Stimulated activated CD4-positive, alpha-beta T cell treated with anti-CD3 and anti-CD28 coated beads, Interleukin-12 subunit alpha, Interleukin-12 subunit beta, amount 100 ng/mL, for 48 hours (primary cell): ENCODE data around the gene CLTCL1.
"Not testable (repeated sequence)": the region's sequence is repeated elsewhere in the genome, so short reads cannot be mapped to it uniquely, and the experiment has no call there.

Source experiments
- DNase-seq, 3 donors: peaks; one replicate each; pipeline ENCODE4 v3.0.0-alpha.2; 2020; ENCODE audit warnings: low read depth in 2 of 3, low spot score in 1 of 3

The CLTCL1 gene

DNA sequence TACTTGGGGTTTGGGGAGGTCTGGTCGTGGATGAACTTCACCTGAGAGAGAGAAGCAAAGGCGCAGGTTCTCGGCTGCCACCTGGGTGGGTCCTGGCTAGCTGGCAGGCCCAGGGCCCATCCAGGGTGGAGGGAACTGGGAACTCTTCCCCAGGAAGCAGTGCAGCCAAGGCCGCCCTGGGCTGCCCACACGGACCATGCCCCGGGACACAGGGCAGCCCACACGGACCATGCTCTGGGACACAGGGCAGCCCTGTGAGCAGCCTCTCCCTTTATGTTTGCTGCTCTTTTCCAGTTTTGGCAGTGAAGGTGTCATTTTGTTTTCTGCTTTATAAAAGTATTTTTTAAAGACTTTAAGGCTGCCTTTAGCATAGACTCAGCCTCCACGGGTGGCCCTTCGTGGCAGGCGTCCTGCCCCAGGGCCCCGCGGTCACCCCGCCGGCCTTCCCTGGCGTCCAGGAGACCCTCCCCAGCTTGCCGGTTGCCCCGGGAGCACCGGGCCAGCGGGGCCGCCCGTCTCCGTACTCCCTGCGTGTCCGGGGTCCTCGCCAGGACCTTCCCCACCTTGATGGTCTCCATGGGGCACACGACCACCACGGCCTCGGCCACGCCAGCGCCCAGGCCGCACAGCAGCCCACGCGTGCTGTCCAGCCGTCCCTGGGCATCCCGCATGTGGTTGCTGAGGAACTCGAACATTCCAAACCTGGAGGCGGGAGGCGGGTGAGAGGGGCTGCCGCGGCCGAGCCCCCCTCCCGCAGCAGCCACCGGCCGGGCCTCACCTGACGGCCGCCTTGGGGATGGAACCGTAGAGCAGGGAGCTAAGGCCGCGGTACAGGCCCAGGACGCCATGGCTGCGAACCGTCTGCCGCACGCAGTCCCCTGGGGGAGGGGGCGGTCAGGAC, 114.1 kb downstream of the CLTCL1 start:
- no peak for DNase-seq

DNA sequence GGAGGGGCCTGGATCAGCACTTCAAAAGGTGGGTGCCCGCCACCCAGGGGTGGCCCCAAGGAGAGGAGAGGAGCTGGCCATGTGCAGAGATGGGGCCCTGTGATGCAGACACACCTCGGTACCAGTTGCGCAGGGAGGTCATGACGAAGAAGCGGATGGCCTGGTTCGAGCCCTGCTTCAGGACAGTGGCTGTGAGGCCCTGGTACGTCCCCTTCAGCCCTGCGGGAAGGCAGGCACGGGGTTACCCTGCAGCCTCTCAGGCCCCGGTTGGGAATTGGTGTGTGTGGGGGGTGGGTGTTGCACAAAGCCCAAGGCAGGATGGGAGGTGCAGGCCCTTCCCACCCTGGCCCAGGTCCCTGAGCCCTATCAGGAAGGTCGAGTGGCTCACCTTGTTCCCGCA, 114.8 kb downstream of the CLTCL1 start:
- DNase-seq: no peak

DNA sequence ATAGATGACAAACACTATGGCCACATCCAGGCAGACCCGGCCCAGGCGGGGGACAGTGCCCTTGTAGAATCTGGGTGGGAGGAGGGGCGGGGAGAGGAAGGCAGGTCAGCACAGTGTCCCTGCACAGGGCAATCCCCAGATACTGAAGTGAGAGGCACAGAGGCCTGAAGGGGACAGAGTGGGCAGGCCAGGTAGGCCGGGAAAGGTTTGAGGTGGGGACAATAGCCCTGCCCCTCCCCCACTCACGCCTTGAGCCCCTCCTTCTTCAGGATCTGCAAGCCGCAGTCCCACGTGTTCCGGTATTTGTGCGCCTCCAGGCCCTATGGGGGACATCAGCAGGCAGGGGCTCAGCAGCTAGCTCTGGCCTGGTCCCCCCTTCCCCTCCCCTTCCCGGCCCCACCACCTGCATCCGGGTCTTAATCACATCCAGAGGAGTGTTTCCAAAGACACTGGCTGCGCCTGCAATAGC, 115.3 kb downstream of the CLTCL1 start:
- DNase-seq: no peak

DNA sequence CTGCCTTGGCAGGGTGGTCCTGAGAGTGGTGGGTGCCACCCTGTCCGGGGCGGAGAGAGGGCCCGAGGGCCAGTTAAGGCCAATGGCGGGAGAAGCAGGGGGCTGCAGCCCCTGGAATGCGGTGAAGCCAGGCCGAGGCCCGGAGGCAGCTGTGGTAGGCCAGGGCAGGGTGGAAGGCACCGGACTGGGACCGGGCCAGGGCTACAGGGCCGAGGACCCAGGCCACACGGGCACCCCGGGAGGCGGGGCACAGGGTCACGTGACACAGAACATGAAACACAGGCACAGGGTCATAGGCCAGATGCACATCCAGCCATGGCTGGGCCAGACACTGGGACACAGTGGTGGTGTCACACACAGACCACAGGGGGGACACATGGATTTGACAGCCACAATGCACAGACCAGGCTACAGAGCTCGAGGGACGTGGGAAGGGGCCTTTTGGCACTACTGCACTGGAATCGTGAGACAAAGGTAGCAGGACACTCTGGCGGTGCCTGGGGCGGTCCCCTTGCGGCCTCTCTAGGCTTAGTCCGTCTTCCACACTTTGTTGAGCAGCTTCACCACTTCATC, 115.8 kb downstream of the CLTCL1 start:
- no peak for DNase-seq

DNA sequence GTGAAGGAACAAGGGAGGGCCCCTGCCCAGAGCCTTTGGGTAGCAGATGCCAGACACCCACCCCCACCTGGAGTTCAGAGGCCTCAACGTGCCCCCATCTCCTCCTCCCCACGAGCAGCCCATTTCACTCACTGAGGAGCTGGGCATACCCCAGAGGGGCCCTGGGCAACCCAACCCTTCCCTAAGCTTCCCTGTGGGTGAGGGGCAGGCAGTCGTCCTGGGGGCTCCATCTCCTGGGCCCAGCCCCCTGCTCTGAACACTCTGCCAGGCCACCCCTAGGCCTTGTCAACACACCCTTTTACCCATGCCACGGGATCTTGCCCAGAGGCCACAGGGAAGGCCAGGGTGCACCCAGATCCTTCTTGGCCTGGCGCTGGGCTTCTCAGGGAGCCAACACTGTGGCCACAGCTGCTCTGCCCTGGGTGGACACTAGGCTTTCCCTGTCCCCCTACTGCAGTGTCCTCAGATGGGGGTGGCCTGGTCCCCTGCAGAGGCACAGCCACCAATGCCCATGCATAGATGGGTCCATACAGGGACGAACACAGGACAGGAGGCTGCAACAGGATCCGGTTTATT, 116.4 kb downstream of the CLTCL1 start:
- DNase-seq: no peak

DNA sequence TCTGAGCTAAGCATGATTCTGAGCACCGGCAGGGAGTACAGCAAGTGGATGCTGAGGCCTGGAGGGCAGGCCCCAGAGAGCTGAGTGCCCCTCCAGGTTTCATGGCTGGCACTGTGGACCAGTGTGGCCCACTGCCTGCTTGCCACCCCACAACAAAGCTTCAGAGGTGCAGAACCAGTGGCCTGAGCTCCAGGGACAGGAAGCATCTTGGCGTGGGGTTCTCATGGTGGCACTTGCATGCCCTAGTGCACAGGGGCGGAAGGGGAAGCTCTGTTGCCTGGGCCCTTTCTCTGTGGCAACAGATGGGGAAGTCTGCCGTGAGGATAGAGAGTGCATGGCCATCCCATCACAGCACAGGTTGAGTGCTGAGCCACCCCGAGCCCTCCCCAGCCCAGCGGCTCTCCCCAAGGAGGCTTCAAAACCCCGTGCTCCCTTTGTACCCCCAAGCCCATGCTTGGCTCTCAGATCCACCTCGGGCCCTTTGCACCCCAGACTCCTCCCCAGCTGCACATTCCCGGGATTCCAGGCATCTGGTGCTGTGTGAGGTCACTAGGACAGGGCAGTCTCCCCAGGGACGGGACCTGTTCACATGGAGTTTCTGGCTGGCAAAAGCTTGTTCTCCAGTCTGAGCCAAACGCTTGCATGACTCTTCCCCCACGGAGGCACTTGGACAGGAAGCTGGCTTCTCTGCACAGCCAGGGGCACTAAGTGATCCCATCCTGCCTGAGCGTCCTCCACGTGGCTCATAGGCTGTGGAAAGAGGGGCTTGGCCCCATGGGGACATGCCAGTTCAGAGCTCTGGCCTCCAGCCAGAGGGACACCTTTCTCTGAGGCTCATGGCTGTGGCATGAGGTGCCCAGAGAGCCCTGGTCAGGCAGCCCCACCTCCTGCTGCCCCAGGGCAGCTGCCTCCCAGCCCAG, 117.2 kb downstream of the CLTCL1 start:
- no peak for DNase-seq

DNA sequence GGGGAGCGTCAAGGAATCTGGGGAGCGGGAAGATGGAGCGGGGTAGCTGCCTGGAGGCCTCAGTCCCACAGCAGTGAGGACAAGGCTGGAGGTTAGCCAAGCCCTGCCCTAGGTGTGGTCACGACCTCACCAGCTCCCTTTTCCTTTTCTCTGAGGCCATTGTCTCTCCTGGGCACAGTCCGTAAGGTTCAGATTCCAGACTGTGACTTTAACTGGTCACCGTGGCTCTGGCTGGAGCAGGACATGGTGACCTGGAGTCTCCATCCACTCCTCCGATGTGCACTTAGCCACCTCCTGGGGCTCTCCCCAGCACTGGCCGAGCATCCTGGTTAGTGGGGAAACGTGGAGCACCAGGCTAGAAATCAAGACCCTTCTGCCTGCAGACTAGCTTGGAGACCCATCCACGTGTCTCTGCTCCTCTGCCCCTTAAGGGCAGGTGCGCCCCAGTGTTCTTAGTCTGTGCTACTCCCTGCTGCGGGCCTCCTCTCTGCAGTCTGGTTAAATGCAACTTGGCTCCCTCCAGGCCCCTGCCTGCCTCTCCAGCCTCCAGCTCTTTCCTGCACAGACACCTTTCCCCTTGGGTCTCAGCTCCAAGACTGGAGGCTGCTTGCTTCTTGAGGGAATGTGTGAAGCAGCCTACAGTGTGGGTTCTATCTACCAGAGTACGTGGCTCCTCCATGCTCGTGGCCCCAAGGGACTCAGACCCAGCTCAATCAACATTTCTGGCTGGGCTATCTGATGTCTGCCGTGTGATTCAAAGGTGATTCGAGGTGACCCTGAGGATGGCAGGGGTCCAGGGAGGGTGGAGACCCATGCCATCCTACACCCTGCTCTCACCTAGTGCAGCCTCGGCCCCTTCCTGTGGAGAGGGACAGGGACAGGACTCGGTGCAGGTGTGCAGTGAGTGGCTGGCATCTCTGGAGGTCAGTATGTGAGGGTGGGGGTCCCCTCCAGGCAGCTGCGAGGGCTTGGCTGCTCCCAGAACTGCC, 118.2 kb downstream of the CLTCL1 start:
- no peak for DNase-seq

DNA sequence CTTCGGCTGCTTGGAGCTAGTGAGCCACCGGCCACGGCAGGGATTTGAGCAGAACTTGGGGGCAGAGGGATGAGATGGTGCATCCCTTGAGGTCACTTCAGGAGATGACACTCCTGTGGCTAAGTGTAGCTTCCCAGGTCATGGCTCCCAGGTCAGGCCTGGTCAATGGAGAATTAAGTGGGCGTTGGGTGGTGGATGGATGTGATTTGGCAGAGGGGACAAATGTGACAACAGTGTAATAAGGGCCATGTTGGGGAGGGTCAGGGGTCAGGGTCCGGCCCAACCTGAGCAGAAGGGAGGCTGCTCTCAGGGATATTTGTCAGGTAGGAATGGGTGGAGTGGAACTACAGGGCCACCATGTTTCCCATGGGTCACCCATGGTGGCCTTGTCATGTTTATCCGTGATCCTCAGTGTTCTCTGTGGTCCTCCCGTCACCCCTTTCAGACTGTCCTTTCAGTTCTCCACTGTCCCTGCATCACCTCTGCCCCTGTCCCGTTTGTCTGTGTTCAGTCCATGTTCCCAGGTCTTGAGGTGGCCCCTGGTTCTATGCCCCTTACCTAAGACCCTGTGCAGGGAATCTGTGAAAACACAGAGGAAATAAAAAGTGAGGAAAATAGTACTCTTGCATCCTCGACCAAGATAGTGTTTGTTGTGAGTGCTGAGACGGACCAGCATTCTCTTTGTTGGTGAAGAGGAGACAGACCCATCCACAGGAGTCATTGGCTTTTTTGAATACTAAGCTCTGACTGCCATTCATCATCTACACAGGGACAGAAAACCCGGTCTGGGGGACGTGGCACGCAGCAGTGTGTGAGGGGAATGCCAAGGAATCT, 119.1 kb downstream of the CLTCL1 start:
- no peak for DNase-seq

DNA sequence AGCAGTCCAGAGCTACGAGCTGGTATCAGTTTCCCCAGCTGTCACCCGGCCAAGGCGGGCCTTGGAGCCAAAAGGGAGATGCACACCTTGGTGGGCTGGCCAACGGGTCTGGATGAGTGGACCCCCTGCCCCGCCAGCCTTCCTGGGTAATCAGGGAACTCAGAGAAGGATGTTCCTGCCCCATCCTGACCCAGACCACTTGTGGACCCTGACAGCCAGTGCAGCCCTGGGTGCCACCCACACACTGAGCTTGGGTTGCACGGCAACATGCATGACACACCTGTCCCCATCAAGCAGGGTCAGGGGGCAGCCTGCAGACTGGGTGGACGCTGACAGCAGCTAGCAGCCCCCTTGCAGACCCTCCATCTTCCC, 121.6 kb downstream of the CLTCL1 start:
- no peak for DNase-seq

DNA sequence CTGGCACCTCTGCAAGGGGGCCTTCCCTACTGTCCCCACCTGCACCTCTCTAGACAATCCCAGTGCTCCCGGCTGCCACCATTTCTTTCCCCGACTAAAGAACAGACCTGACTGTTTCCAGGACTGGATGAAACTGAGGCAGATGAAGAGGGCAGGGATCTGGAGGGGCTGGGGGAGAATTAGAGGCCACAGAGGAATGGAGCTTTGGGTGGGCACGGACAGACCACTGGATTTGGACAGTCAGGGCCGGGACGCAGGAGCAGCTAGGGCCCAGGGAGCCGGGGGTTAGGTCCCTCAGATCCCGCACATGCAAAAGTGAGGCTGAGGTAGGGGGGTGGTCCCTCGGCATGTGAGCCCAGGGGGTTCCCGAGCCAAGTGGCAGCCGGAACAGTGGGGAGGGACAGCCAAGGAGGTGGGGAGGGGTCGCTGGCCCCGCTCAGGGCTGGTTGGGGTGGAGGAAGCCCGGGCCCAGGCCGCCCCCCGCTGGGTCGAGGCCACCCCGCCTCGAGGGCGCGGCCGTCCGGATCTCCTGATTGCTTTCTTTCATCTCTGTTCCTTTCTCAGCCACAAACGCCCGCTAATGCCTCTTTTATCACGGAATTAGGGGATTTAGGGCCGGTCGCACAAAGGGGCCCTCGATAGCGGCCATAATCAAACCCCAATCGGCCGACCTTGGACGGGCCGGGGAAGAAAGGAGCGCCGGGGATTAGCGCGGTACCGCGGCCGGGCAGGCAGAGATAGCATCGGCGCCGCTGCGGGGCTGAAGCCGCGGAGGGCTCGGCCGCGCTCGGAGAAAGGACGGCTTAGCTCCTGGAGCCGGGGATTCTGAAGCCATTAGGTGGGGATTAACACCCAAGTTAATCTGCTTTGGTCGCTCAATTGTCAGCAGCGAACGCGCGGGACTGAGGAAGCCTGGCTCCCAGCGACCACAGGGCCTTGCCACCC, 122.2 kb downstream of the CLTCL1 start:
- DNase-seq: no peak

DNA sequence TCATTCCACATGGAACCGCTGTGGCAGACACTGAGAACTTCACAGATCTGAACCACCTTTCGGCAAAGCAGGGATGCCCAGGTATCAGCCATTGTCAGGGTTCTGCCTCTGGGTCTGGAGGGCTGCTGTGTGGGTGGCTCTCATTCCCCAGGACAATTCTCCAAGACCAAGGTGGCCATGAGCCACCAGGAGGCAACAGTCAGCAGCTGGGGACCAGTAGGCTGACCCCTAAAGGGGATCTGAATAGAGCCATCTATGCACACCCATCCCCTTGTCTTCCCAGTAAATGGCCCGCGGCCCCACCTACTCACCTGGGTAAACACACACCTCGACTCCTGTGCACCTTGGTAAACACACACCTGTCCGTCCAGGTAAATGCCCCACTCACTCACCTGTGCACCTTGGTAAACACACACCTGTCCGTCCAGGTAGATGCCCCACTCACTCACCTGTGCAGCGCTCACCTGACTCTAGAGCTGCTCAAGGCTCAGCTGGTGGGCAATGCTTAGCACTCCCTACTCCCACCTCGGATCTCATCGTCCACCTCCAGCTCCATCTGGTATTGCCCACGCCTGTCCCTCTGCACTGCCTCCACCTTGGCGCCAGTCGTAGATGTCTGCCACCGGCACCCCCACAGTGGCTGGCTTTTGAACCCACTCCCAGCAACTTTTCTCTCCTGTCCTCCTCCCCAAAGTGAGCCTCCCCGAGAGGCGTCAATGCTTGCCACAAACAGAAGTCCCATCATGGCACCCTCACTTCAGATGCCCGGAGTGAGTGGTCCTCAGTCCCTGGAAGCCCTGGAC, 123.2 kb downstream of the CLTCL1 start:
- no peak for DNase-seq

DNA sequence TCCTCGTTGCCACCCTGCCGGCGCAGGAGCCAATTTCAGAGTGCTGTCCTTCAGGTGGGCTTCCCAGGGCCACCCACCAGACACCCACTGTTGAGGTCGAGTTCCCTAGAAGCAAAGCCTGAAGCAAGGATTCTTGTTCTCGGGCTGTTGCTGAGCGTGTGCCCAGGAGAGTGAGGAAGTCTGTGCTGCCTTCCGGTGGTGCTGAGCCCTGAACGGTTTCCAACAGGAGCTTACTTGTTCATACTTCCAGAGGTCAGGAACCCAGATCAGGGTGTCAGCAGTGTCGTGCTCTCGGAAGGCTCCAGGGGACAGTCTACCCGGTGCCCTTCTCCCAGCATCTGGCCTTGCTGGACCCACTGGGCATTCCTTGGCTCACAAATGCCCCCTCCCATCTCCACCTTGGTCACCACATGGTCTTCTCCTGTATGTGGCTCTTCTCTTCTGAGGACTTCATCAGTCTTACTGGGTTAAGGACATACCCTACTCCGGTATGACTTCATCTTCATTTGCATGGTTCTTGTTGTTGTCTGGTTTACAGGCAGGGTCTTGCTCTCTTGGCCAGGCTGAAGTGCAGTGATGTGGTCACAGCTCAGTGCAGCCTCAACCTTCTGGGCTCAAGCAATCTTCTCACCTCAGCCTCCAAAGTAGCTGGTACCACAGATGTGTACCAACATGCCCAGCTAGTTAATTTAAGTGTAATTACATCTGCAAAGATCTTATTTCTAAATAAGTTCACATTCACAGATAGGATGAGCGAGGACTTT, 124.2 kb downstream of the CLTCL1 start:
- no peak for DNase-seq

DNA sequence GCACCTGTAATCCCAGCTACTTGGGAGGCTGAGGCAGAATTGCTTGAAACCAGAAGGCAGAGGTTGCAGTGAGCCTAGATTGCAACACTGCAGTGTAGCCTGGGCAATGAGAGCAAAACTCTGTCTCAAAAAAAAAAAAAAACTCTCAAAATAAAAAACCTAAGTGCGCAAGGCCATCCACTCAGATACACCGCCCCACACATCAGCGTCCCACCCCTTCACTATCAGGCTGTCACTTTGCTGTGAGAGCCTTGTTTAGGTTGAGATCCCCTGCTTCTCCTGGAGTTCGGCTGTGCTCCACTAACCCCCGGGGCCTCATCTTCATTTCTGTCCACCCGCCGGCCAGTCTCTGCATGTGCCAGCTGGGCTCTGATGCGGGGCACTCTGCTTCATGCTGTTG, 125.1 kb downstream of the CLTCL1 start:
- DNase-seq: no peak

DNA sequence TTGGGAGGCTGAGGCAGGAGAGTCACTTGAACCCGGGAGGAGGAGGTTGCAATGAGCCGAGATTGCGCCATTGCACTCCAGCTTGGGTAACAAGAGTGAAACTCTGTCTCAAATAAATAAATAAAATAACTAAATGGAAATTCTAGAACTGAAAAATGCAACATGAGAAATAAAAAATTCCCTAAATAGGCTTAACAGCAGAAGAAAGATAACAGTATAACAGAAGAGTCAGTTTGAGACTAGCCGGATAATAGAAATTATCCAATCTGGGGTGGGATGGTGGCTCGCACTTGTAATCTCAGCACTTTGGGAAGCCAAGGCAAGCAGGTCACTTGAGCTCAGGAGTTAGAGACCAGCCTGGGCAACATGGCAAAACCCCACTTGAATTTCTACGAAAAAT, 127.1 kb downstream of the CLTCL1 start:
- DNase-seq: no peak

DNA sequence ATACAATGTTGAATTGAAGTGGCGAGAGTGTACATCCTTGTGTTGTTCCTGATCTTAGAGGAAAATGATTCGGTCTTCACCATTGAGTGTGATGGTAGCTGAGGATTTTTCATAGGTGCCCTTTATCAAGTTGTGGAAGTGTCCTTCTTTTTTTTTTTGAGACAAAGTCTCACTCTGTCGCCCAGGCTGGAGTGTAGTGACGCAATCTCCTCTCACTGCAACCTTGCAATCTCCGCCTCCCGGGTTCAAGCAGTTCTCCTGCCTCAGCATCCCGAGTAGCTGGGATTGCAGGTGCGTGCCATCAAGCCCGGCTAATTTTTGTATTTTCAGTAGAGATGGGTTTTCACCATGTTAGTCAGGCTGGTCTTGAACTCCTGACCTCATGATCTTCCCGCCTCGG, 132.9 kb downstream of the CLTCL1 start:
- not testable (repeated sequence) for DNase-seq

DNA sequence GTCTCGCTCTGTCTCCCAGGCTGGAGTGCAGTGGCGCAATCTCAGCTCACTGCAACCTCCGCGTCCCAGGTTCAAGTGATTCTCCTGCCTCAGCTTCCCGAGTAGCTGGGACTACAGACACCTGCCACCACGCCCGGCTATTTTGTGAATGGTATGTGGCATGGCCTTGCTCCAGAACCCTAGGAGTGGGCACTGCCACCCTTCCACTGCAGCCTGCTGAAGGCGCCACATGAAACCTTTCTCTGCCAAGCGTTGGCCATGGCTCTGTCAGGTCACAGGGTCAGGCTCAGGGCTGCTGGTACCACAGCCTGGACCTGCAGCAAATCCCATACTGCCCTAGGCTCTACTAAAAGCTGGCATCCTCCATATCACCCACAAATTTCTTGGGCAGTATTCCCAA, 135.4 kb downstream of the CLTCL1 start:
- DNase-seq: not testable (repeated sequence)
